Measurements from ENCODE around the gene MED31. TPM values are rescaled to one million over a fixed set of nuclear protein-coding genes. Genes with fewer than 3 reads are reported as not detected.

Gene MED31
- polyA plus RNA-seq, 2 of the 4 experiments (the other 2 are of a cell fraction): 32.2 to 49.0 TPM

GRCh38 chr17:6681671-6682070 lies 30.3 kb upstream of the MED31 start:
- 20% methylated on average over 5 of the region's 5 CpGs for WGBS (ENCODE audit: missing lambda C conversion rate)
- no peak overlapping the region for H3K4me2 ChIP-seq
- ATAC-seq (no peak), DNase-seq (ENCODE audit: low read depth in 1 of 2, low spot score in 1 of 2) (no peak), FAIRE-seq (no peak)
- CTCF ChIA-PET: interaction anchor here (0.6 to 4.4 kb wide), 6 partner anchors 10 to 323 kb away, joined by 3 to 35 read pairs (median 4); no protein-coding TSS in a partner anchor
- H3K4me1 ChIP-seq: peaks cover 10% of the 10 kb centered on the region; the same call in 2 of the 3 replicates
- TF ChIP-seq KDM1A (IDR thresholded peaks at IDR 0.05; ENCODE audit: low read depth) (no peak), SMC3 (IDR thresholded peaks at IDR 0.05) (no peak), BCL3 (IDR thresholded peaks at IDR 0.05) (no peak), CBX8 (IDR thresholded peaks at IDR 0.05) (no peak), HOXA7 (CRISPR knock-in tag; IDR thresholded peaks at IDR 0.05) (no peak), ZSCAN20 (CRISPR knock-in tag; IDR thresholded peaks at IDR 0.05) (no peak), CBX2 (IDR thresholded peaks at IDR 0.05; ENCODE audit: borderline replicate concordance, low read depth) (no peak)
- no peak overlapping the region for H3K4me3 ChIP-seq
- POLR2A ChIA-PET: no interaction called here
- H3K9me3 ChIP-seq: no peaks in the 10 kb centered on the region
- H3K27ac ChIP-seq: no peak overlapping the region

- POLR2A ChIA-PET: no interaction called here
- peaks cover 10% of the 10 kb centered on the region; the same call in 2 of the 3 replicates for H3K4me1 ChIP-seq
- no peak for FAIRE-seq
- ATAC-seq: no peak
- no peak overlapping the region for H3K27ac ChIP-seq
- WGBS (ENCODE audit: missing lambda C conversion rate): 40% methylated on average over 4 of the region's 4 CpGs
- TF ChIP-seq MYC (IDR thresholded peaks at IDR 0.05; ENCODE audit: borderline replicate concordance, low read length) (no peak), RCOR1 (IDR thresholded peaks at IDR 0.05; ENCODE audit: low read depth, low read length) (no peak), CHD2 (IDR thresholded peaks at IDR 0.05; ENCODE audit: low read length, partially characterized antibody) (no peak), HDAC2 (IDR thresholded peaks at IDR 0.05) (no peak), EHMT2 (IDR thresholded peaks at IDR 0.05; ENCODE audit: low read depth) (no peak), POLR2AphosphoS2 (conservative IDR thresholded peaks at IDR 0.05; ENCODE audit: low read length) (no peak), USF2 (IDR thresholded peaks at IDR 0.05) (no peak), CEBPB (IDR thresholded peaks at IDR 0.05) (no peak)
- TF ChIP-seq, protein P1, sequence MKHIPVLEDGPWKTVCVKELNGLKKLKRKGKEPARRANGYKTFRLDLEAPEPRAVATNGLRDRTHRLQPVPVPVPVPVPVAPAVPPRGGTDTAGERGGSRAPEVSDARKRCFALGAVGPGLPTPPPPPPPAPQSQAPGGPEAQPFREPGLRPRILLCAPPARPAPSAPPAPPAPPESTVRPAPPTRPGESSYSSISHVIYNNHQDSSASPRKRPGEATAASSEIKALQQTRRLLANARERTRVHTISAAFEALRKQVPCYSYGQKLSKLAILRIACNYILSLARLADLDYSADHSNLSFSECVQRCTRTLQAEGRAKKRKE (CRISPR knock-in tag; IDR thresholded peaks at IDR 0.05; ENCODE audit: low read depth): no peak
- CTCF ChIA-PET: interaction anchor here (0.6 to 4.4 kb wide), 6 partner anchors 10 to 323 kb away, joined by 3 to 35 read pairs (median 4); no protein-coding TSS in a partner anchor
- no peak for DNase-seq (ENCODE audit: low read depth in 1 of 2, low spot score in 1 of 2)
- H3K4me2 ChIP-seq: no peak overlapping the region
- H3K9me3 ChIP-seq: no peaks in the 10 kb centered on the region
- H3K4me3 ChIP-seq: no peak overlapping the region
Observed at GRCh38 chr17:6681176-6681575, 29.8 kb upstream of the MED31 start.

GRCh38 chr17:6679241-6679640 lies 27.8 kb upstream of the MED31 start:
- no peak for ATAC-seq
- no peak for TF ChIP-seq MAX (IDR thresholded peaks at IDR 0.05)
- TF ChIP-seq SMC3 (IDR thresholded peaks at IDR 0.05): no peak
- no peak for TF ChIP-seq NFE2L2 (conservative IDR thresholded peaks at IDR 0.05; ENCODE audit: low read length)
- TF ChIP-seq TFCP2L1 (CRISPR knock-in tag; IDR thresholded peaks at IDR 0.05): no peak
- CTCF ChIA-PET: interaction anchor here (0.9 to 5.3 kb wide), 6 partner anchors 8 to 325 kb away, joined by 3 to 62 read pairs (median 4); no protein-coding TSS in a partner anchor
- POLR2A ChIA-PET: no interaction called here
- Histone ChIP-seq H3K4me2 (peak overlapping the region; percentile 27; the same call in 2 of the 3 replicates), H3K9me3 (no peaks in the 10 kb centered on the region), H3K27ac (no peak overlapping the region), H3K4me3 (no peak overlapping the region), H3K4me1 (peaks cover 10% of the 10 kb centered on the region; the same call in 2 of the 3 replicates)
- DNase-seq (ENCODE audit: low read depth in 1 of 2, low spot score in 1 of 2): no peak
- WGBS (ENCODE audit: missing lambda C conversion rate): 32% methylated on average over 6 of the region's 6 CpGs
- FAIRE-seq: no peak
